ENCODE measurements around the gene PDE5A. TPM values are rescaled to one million over a fixed set of nuclear protein-coding genes. Genes with fewer than 3 reads are reported as not detected.

The PDE5A gene
- total RNA-seq = 11.6 and 19.1 TPM in 2 replicates

DNA sequence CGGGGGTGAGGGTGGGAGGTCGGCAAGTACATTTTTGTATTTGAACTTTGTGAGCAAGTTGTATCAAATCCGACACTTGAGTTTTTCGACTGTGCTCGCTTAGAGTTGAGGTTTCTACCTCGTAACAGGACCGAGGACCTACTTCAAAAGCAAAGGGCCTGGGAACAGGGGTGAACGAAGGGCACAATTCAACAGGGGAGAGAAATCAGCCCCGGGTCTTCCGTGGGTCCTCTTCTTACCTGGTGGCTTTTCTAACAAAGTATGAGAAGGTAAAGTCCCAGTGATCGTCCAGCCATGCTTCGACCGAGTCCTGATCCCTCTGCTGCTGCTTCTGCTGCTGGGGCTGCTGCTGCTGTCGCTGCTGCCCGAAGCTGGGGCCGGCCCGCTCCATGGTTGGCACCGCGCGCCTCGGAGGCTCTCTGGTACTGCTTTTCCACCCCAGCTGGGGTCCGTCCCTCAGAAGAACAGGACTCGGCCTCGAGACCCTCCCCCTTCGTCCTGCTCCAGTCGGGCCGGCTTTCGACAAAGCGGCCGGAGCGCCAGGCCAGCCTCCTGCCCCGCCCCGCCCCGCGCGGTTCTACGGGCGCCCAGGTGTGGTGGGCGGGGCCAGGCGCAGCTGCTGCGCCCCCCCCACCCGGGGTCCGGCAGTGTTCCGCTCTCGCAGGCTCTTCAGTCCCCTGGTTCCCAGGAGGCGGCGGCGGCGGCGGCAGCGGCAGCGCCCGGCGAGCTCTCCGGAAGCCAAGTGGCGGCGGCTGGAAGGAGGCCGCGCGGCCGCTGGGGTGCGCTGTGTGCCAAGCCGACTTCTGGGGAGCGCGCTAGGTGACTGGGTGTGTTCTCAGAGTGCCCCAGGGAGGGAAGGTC lies at the start of gene PDE5A:
Gene PDE5A, minus strand, starts transcription at position 524 of the 861 bp plus-strand sequence. Its CDS starts 133 bp downstream, at position 391.

Data from cardiac atrium fibroblast (primary cell).